Calu3 (cell line): Measurements from ENCODE around the gene TANGO6. TPM values are rescaled to one million over a fixed set of nuclear protein-coding genes. Genes with fewer than 3 reads are reported as not detected.

ENCODE experiments used
- BruUV-seq: library from RNA; stranded (reverse); fragments of 400-500 nt; replicated peaks from 2 replicates; lab custom pipeline; 2021; lab: Mats Ljungman, UMichigan
- CTCF ChIA-PET: fragments of 300-600 bp; sonication (Branson Sonifier 250); formaldehyde crosslinking; loops from one replicate; lab custom pipeline; 2022; ENCODE audit warnings: antibody characterized with exemption; lab: Charles Lee
- DNase-seq: peaks from one replicate; pipeline ENCODE4 v3.0.0; 2022
- H3K27ac Mint-ChIP-seq: one replicate; pipeline ENCODE4 v1.8.0; 2022; ENCODE audit warnings: mixed read lengths; ENCODE audit not compliant: unreplicated experiment
- H3K27me3 Mint-ChIP-seq: one replicate; pipeline ENCODE4 v1.8.0; 2022; ENCODE audit warnings: mixed read lengths; ENCODE audit not compliant: unreplicated experiment
- H3K36me3 Mint-ChIP-seq: one replicate; pipeline ENCODE4 v1.8.0; 2022; ENCODE audit warnings: mild to moderate bottlenecking, moderate library complexity, mixed read lengths; ENCODE audit not compliant: insufficient read depth, unreplicated experiment
- H3K4me1 Mint-ChIP-seq: one replicate; pipeline ENCODE4 v1.8.0; 2022; ENCODE audit warnings: mild to moderate bottlenecking, low read depth, mixed read lengths; ENCODE audit not compliant: unreplicated experiment
- H3K4me3 Mint-ChIP-seq: one replicate; pipeline ENCODE4 v1.8.0; 2022; ENCODE audit warnings: mild to moderate bottlenecking, low read depth, moderate library complexity, mixed read lengths; ENCODE audit not compliant: unreplicated experiment
- H3K9me3 Mint-ChIP-seq: one replicate; pipeline ENCODE4 v1.8.0; 2022; ENCODE audit warnings: low read depth, mixed read lengths; ENCODE audit not compliant: unreplicated experiment
- intact Hi-C: fragments of 100-400 bp; cut with micrococcal nuclease; formaldehyde crosslinking; loops from one replicate; pipeline ENCODE4 v1.10.0; 2022; ENCODE audit not compliant: unreplicated experiment
- total RNA-seq: library from RNA; stranded (reverse); gene quantifications from 2 replicates; pipeline ENCODE4 v1.2.3, GENCODE V29; 2022
- TF ChIP-seq, protein P1 (sequence below): fragments of 200-600 bp; IDR thresholded peaks from one replicate; pipeline ENCODE4 v1.8.0; 2022; ENCODE audit warnings: antibody characterized with exemption; ENCODE audit not compliant: unreplicated experiment

Gene TANGO6
- total RNA-seq, 1 experiment from 2014 or later, result 18.0 TPM

- H3K27me3 Mint-ChIP-seq, result no peaks in the 10 kb centered on the region
- TF ChIP-seq, protein P1, sequence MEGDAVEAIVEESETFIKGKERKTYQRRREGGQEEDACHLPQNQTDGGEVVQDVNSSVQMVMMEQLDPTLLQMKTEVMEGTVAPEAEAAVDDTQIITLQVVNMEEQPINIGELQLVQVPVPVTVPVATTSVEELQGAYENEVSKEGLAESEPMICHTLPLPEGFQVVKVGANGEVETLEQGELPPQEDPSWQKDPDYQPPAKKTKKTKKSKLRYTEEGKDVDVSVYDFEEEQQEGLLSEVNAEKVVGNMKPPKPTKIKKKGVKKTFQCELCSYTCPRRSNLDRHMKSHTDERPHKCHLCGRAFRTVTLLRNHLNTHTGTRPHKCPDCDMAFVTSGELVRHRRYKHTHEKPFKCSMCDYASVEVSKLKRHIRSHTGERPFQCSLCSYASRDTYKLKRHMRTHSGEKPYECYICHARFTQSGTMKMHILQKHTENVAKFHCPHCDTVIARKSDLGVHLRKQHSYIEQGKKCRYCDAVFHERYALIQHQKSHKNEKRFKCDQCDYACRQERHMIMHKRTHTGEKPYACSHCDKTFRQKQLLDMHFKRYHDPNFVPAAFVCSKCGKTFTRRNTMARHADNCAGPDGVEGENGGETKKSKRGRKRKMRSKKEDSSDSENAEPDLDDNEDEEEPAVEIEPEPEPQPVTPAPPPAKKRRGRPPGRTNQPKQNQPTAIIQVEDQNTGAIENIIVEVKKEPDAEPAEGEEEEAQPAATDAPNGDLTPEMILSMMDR, result no peak
These were observed 135.1 kb downstream of the TANGO6 start for GRCh38 chr16:68978303-68978954.

DNA sequence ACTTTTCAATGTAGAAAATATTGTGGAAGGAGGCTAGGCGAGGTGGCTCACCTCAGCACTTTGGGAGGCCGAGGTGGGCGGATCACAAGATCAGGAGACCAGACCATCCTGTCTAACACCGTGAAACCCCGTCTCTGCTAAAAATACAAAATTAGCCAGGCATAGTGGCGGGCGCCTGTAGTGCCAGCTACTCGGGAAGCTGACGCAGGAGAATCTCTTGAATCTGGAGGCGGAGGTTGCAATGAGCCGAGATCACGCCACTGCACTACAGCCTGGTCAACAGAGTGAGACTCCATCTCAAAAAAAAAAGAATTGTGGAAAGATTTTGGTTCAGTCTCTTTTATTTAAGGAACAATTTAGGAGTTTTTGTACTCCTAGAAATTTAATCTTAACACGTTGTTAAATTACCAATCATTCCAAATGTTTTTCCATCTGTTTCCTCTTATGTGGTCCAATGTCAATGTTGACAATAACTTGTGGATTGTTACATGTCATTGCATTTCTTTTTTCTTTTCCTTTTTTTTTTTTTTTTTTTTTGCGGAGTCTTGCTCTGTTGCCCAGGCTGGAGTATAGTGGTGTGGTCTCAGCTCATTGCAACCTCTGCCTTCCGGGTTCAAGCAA, 137.5 kb downstream of the TANGO6 start:
- Mint-ChIP-seq H3K27ac (no peak overlapping the region), H3K4me1 (no peaks in the 10 kb centered on the region), H3K27me3 (no peaks in the 10 kb centered on the region), H3K4me3 (no peak overlapping the region), H3K9me3 (no peaks in the 10 kb centered on the region), H3K36me3 (no peaks in the 10 kb centered on the region)
- TF ChIP-seq, protein P1, result no peak
- DNase-seq, result no peak
- BruUV-seq, result no TSS peak
- intact Hi-C loops, result no loop called here
- CTCF ChIA-PET, result interaction anchor here (0.7 kb wide), 1 partner anchor 10 kb away, joined by 4 read pairs; no protein-coding TSS in a partner anchor

More at GRCh38 chr16:68978303-68978954, 135.1 kb downstream of the TANGO6 start:
- no TSS peak for BruUV-seq
- H3K4me3 Mint-ChIP-seq, result no peak overlapping the region
- no peaks in the 10 kb centered on the region for H3K36me3 Mint-ChIP-seq
- no peak overlapping the region for H3K27ac Mint-ChIP-seq
- DNase-seq, result no peak
- intact Hi-C loops, result no loop called here
- CTCF ChIA-PET, result interaction anchor here (0.6 to 0.7 kb wide), 2 partner anchors 35 to 1565 kb away, joined by 3 to 4 read pairs; no protein-coding TSS in a partner anchor
- H3K9me3 Mint-ChIP-seq, result no peaks in the 10 kb centered on the region
- no peaks in the 10 kb centered on the region for H3K4me1 Mint-ChIP-seq

GRCh38 chr16:68981971-68982370, 138.6 kb downstream of the TANGO6 start:
- no peak for DNase-seq
- Mint-ChIP-seq H3K9me3 (no peaks in the 10 kb centered on the region), H3K27ac (no peak overlapping the region), H3K36me3 (no peaks in the 10 kb centered on the region), H3K4me1 (no peaks in the 10 kb centered on the region), H3K27me3 (no peaks in the 10 kb centered on the region), H3K4me3 (no peak overlapping the region)
- CTCF ChIA-PET, result no interaction called here
- intact Hi-C loops, result no loop called here
- TF ChIP-seq, protein P1, result no peak
- BruUV-seq, result no TSS peak

- Mint-ChIP-seq H3K4me3 (no peak overlapping the region), H3K27ac (no peak overlapping the region), H3K36me3 (no peaks in the 10 kb centered on the region), H3K27me3 (no peaks in the 10 kb centered on the region), H3K4me1 (peaks cover 17% of the 10 kb centered on the region), H3K9me3 (no peaks in the 10 kb centered on the region)
- CTCF ChIA-PET, result interaction anchor here (0.7 kb wide), 1 partner anchor 440 kb away, joined by 3 read pairs; no protein-coding TSS in a partner anchor
- TF ChIP-seq, protein P1, result no peak
- BruUV-seq, result no TSS peak
- intact Hi-C loops, result no loop called here
- DNase-seq, result no peak
These were observed 141.1 kb downstream of the TANGO6 start for GRCh38 chr16:68984467-68984866.
